ENCODE results near the gene STARD13. TPM values are rescaled to one million over a fixed set of nuclear protein-coding genes. Genes with fewer than 3 reads are reported as not detected.

The STARD13 gene
- total RNA-seq, 1 donor from 2014 or later: 2.0 TPM

DNA sequence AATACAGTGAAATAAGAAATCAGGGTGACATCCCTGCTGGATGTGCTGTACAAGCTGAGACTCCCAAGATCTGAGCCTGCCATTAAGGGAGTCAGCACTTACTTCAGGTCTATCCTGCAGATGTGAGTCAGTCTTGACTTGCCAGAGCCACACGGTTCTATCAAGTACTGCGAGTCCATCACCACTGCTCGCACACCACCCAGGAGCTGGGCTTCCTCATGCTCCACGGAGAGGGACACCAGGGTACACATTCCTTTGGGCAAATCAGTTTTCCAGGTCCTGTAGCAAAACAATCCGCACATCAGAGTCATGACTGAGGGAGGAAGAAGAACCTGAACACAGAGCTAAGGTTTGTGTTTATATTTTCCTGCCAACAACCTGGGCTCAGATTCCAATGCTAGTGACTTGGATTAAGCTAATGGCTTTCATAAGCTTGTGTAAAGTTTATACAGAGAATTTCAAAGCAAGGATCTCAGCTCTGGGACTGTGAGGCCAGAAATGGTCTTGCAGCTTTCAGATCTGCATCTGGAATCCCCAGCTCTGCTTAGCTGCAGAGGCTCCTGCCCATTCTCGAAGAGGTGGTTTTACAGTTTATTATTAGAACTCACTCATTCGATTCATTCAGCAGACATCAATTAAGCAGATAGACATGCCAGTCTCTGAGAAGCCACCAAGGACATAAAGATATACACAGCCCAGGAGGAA lies 178.7 kb downstream of the STARD13 start:
- H3K36me3 Mint-ChIP-seq: peaks cover 2% of the 10 kb centered on the region
- no peaks in the 10 kb centered on the region for H3K79me2 ChIP-seq (ENCODE audit: low read depth)
- H3K9ac ChIP-seq: no peak overlapping the region
- no peak overlapping the region for H2AFZ ChIP-seq (replicated peaks)
- H3K4me1 ChIP-seq: no peaks in the 10 kb centered on the region
- no peaks in the 10 kb centered on the region for H3F3A ChIP-seq (ENCODE audit: low read depth)
- no peak for DNase-seq (ENCODE audit: low spot score)
- H3K4me1 Mint-ChIP-seq: peaks cover 2% of the 10 kb centered on the region
- TF ChIP-seq CTCF (IDR thresholded peaks at IDR 0.05) (no peak), EZH2 (IDR thresholded peaks at IDR 0.05) (no peak), EZH2phosphoT487 (IDR thresholded peaks at IDR 0.05) (no peak)
- H3K27ac ChIP-seq: no peak overlapping the region
- no peaks in the 10 kb centered on the region for H3K27me3 ChIP-seq
- no peak overlapping the region for H3K4me2 ChIP-seq
- no peaks in the 10 kb centered on the region for H3K9me3 Mint-ChIP-seq
- H3K4me3 ChIP-seq: no peak overlapping the region
- H3K36me3 ChIP-seq: no peaks in the 10 kb centered on the region
- no peaks in the 10 kb centered on the region for H4K20me1 ChIP-seq (ENCODE audit: low read depth)
- no peak overlapping the region for H3K27ac Mint-ChIP-seq
- no peaks in the 10 kb centered on the region for H3K9me3 ChIP-seq (ENCODE audit: low read depth)
- H3K4me3 Mint-ChIP-seq: no peak overlapping the region
- peaks cover 9% of the 10 kb centered on the region for H3K27me3 Mint-ChIP-seq (ENCODE audit: insufficient read depth, low read depth)

GRCh38 chr13:33105387-33106005 lies 180.1 kb downstream of the STARD13 start:
- Histone ChIP-seq H2AFZ (replicated peaks) (no peak overlapping the region), H3K4me1 (no peaks in the 10 kb centered on the region), H4K20me1 (ENCODE audit: low read depth) (no peaks in the 10 kb centered on the region), H3K27ac (no peak overlapping the region), H3F3A (ENCODE audit: low read depth) (no peaks in the 10 kb centered on the region), H3K9me3 (ENCODE audit: low read depth) (no peaks in the 10 kb centered on the region), H3K4me3 (no peak overlapping the region), H3K79me2 (ENCODE audit: low read depth) (no peaks in the 10 kb centered on the region), H3K4me2 (no peak overlapping the region), H3K9ac (no peak overlapping the region), H3K27me3 (no peaks in the 10 kb centered on the region), H3K36me3 (no peaks in the 10 kb centered on the region)
- Mint-ChIP-seq H3K27ac (no peak overlapping the region), H3K27me3 (ENCODE audit: insufficient read depth, low read depth) (peaks cover 7% of the 10 kb centered on the region), H3K4me1 (no peaks in the 10 kb centered on the region), H3K36me3 (peaks cover 2% of the 10 kb centered on the region), H3K9me3 (no peaks in the 10 kb centered on the region), H3K4me3 (no peak overlapping the region)
- DNase-seq (ENCODE audit: low spot score): no peak
- TF ChIP-seq CTCF (IDR thresholded peaks at IDR 0.05) (no peak), EZH2 (IDR thresholded peaks at IDR 0.05) (no peak), EZH2phosphoT487 (IDR thresholded peaks at IDR 0.05) (no peak)

GRCh38 chr13:33103457-33103856 lies 182.1 kb downstream of the STARD13 start:
- H3K4me2 ChIP-seq: no peak overlapping the region
- Mint-ChIP-seq H3K36me3 (peaks cover 2% of the 10 kb centered on the region), H3K27ac (no peak overlapping the region), H3K27me3 (ENCODE audit: insufficient read depth, low read depth) (peaks cover 10% of the 10 kb centered on the region), H3K4me1 (no peaks in the 10 kb centered on the region), H3K9me3 (peaks cover 2% of the 10 kb centered on the region), H3K4me3 (no peak overlapping the region)
- no peak overlapping the region for H3K27ac ChIP-seq
- H3K27me3 ChIP-seq: no peaks in the 10 kb centered on the region
- H3K4me3 ChIP-seq: no peak overlapping the region
- H3F3A ChIP-seq (ENCODE audit: low read depth): peaks cover 5% of the 10 kb centered on the region
- no peak overlapping the region for H3K9ac ChIP-seq
- TF ChIP-seq CTCF (IDR thresholded peaks at IDR 0.05) (no peak), EZH2 (IDR thresholded peaks at IDR 0.05) (no peak)
- no peaks in the 10 kb centered on the region for H4K20me1 ChIP-seq (ENCODE audit: low read depth)
- H3K9me3 ChIP-seq (ENCODE audit: low read depth): no peaks in the 10 kb centered on the region
- peaks cover 5% of the 10 kb centered on the region for H3K4me1 ChIP-seq
- H3K79me2 ChIP-seq (ENCODE audit: low read depth): no peaks in the 10 kb centered on the region
- no peak for DNase-seq (ENCODE audit: low spot score)
- H2AFZ ChIP-seq (replicated peaks): no peak overlapping the region
- no peaks in the 10 kb centered on the region for H3K36me3 ChIP-seq
